CD4-positive, alpha-beta memory T cell (primary cell): ENCODE data around the gene ADCY4. TPM values are rescaled to one million over a fixed set of nuclear protein-coding genes. Genes with fewer than 3 reads are reported as not detected.

Experiments used
- CTCF ChIA-PET: fragments of 350-600 bp; sonication (Branson Sonifier 250); formaldehyde crosslinking; loops from one replicate; lab custom pipeline; 2021; ENCODE audit warnings: inconsistent platforms; ENCODE audit not compliant: partially characterized antibody; lab: Charles Lee
- POLR2A ChIA-PET: fragments of 350-600 bp; sonication (Branson Sonifier 250); formaldehyde crosslinking; loops from one replicate; lab custom pipeline; 2021; ENCODE audit not compliant: partially characterized antibody; lab: Charles Lee
- DNase-seq, 5 donors: peaks; one replicate each; pipeline versions ENCODE4 v3.0.0 to v3.0.0-alpha.2; 2020 to 2022; ENCODE audit warnings: mixed read lengths in 1 of 5
- H3K27ac ChIP-seq: one replicate; pipeline ENCODE4 v1.7.0; 2013; ENCODE audit warnings: low read depth, low read length
- H3K27me3 ChIP-seq: 2 replicates; pipeline ENCODE4 v1.7.0; 2013; ENCODE audit warnings: mild to moderate bottlenecking, low read length, moderate library complexity; ENCODE audit not compliant: insufficient read depth
- H3K36me3 ChIP-seq: 2 replicates; pipeline ENCODE4 v1.7.0; 2013; ENCODE audit warnings: mild to moderate bottlenecking, low read length, moderate library complexity; ENCODE audit not compliant: insufficient read depth
- H3K4me1 ChIP-seq: 2 replicates; pipeline ENCODE4 v1.7.0; 2013; ENCODE audit warnings: mild to moderate bottlenecking, low read length, moderate library complexity; ENCODE audit not compliant: insufficient read depth
- H3K4me3 ChIP-seq, 2 donors: one replicate each; pipeline ENCODE4 v1.7.0; 2013; ENCODE audit warnings: low read length in 2 of 2, mild to moderate bottlenecking in 1 of 2
- H3K9me3 ChIP-seq, 2 donors: one replicate each; pipeline ENCODE4 v1.7.0; 2013; ENCODE audit warnings: low read length in 2 of 2, control low read depth in 1 of 2; ENCODE audit not compliant: control insufficient read depth in 1 of 2
- H3K27ac Mint-ChIP-seq, 7 donors: one replicate each; pipeline ENCODE4 v1.8.0; 2020 to 2021; ENCODE audit warnings: mixed read lengths in 7 of 7, mild to moderate bottlenecking in 6 of 7, inconsistent platforms in 3 of 7, moderate library complexity in 3 of 7
- H3K27me3 Mint-ChIP-seq, 2 donors: one replicate each; pipeline ENCODE4 v1.8.0; 2020 to 2021; ENCODE audit warnings: mixed read lengths in 2 of 2
- H3K36me3 Mint-ChIP-seq, 2 donors: one replicate each; pipeline ENCODE4 v1.8.0; 2020 to 2021; ENCODE audit warnings: mixed read lengths in 2 of 2, inconsistent platforms in 1 of 2, mild to moderate bottlenecking in 1 of 2
- H3K4me1 Mint-ChIP-seq, 4 donors: one replicate each; pipeline ENCODE4 v1.8.0; 2020 to 2021; ENCODE audit warnings: mixed read lengths in 4 of 4, mild to moderate bottlenecking in 1 of 4
- H3K4me3 Mint-ChIP-seq, 8 donors: one replicate each; pipeline ENCODE4 v1.8.0; 2020 to 2021; ENCODE audit warnings: mixed read lengths in 8 of 8, mild to moderate bottlenecking in 7 of 8, moderate library complexity in 6 of 8, inconsistent platforms in 3 of 8
- H3K9me3 Mint-ChIP-seq, 8 donors: one replicate each; pipeline ENCODE4 v1.8.0; 2020 to 2021; ENCODE audit warnings: mixed read lengths in 8 of 8, mild to moderate bottlenecking in 5 of 8, inconsistent platforms in 3 of 8, moderate library complexity in 1 of 8
- intact Hi-C: fragments of 100-400 bp; cut with micrococcal nuclease; formaldehyde crosslinking; loops from one replicate; pipeline ENCODE4 v1.15.1; 2023
- polyA plus RNA-seq, 2 donors: library from polyadenylated mRNA; unstranded; fragments of 300-500 nt; fragmentation: Illumina TruSeq; gene quantifications; one replicate each; pipeline ENCODE4 v1.2.3, GENCODE V29; 2021
- total RNA-seq, 2 experiments: library from RNA; stranded (reverse); gene quantifications; one replicate each; pipeline ENCODE4 v1.2.3, GENCODE V29; 2021

ADCY4 gene
- total RNA-seq (1 to 10 TPM; 7.1 to 8.1 TPM), polyA plus RNA-seq (under 1 TPM; 0.48 to 0.62 TPM)

GRCh38 chr14:24334431-24335291 is at the start of gene ADCY4:
Gene ADCY4 (minus strand): TSS chr14:24335071. CDS start chr14:24334652, 419 bp downstream.
- H3K36me3 Mint-ChIP-seq = peaks cover 30 to 32% of the 10 kb centered on the region in 2 donors
- H3K4me1 ChIP-seq = peaks cover 66% of the 10 kb centered on the region
- H3K9me3 Mint-ChIP-seq = peaks cover 0 to 5% (median 0%) of the 10 kb centered on the region in 8 donors
- ChIA-PET POLR2A (interaction anchor here (1.0 to 12.5 kb wide), 7 partner anchors 22 to 121 kb away, joined by 4 to 361 read pairs (median 42); partner anchors contain the start of genes CBLN3, CHMP4A, CIDEB and KHNYN), CTCF (interaction anchor here (0.6 to 23.0 kb wide), 13 partner anchors 11 to 376 kb away, joined by 3 to 791 read pairs (median 11); partner anchors contain the start of genes CBLN3, CIDEB, KHNYN and LTB4R)
- peak in 3 of 5 donors; percentile 33 to 38 (median 33) for DNase-seq
- H3K27me3 Mint-ChIP-seq = peaks cover 6 to 13% of the 10 kb centered on the region in 2 donors
- peak within 1 kb of the TSS in 5 of 7 donors; percentile 24 to 86 (median 62) for H3K27ac Mint-ChIP-seq
- peaks cover 18% of the 10 kb centered on the region for H3K36me3 ChIP-seq
- intact Hi-C loops = no loop called here
- H3K27me3 ChIP-seq = peaks cover 11% of the 10 kb centered on the region
- H3K4me1 Mint-ChIP-seq = peaks cover 39 to 87% (median 60%) of the 10 kb centered on the region in 4 donors
- H3K4me3 ChIP-seq = peak within 1 kb of the TSS in 1 of 2 donors; percentile 41
- no peaks in the 10 kb centered on the region for H3K9me3 ChIP-seq
- H3K4me3 Mint-ChIP-seq = peak within 1 kb of the TSS; percentile 41 to 93 (median 64)
- no peak within 1 kb of the TSS for H3K27ac ChIP-seq

DNA sequence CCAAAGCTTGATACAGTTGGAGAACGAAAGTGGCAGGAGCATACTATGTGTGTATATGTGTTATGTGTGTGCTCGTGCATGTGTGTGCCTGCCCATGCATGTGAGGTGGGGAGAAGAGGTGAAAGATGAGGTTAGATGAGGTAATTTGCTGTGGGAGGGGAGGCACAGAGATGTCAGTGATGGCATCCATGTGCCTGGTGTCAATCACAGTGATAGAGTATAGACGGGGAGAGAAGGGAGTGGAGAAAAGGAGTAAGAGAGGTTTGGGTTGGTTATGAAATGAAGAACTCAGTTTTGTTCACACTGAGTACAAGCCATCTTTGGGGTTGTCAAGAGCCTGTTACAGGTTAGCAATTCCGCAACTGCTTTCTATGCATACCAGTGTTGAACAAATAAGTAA is 49.3 kb upstream of the ADCY4 start:
- Mint-ChIP-seq H3K4me1 (no peaks in the 10 kb centered on the region), H3K36me3 (no peaks in the 10 kb centered on the region), H3K4me3 (peak overlapping the region in 1 of 8 donors; percentile 11), H3K27me3 (peaks cover 12 to 19% of the 10 kb centered on the region in 2 donors), H3K9me3 (no peaks in the 10 kb centered on the region), H3K27ac (peak overlapping the region in 1 of 7 donors; percentile 5)
- no peaks in the 10 kb centered on the region for H3K4me1 ChIP-seq
- intact Hi-C loops = no loop called here
- H3K27me3 ChIP-seq = no peaks in the 10 kb centered on the region
- H3K36me3 ChIP-seq = no peaks in the 10 kb centered on the region
- H3K4me3 ChIP-seq = no peak overlapping the region
- CTCF ChIA-PET = no interaction called here
- POLR2A ChIA-PET = interaction anchor here (0.6 kb wide), 1 partner anchor 9 kb away, joined by 3 read pairs; no protein-coding TSS in a partner anchor
- DNase-seq = no peak
- H3K27ac ChIP-seq = no peak overlapping the region
- no peaks in the 10 kb centered on the region for H3K9me3 ChIP-seq

GRCh38 chr14:24382064-24382371 is 47.1 kb upstream of the ADCY4 start:
- H3K27ac ChIP-seq = no peak overlapping the region
- no peaks in the 10 kb centered on the region for H3K9me3 ChIP-seq
- intact Hi-C loops = no loop called here
- H3K27me3 Mint-ChIP-seq = peaks cover 8 to 11% of the 10 kb centered on the region in 2 donors
- H3K36me3 Mint-ChIP-seq = no peaks in the 10 kb centered on the region
- H3K27ac Mint-ChIP-seq = no peak overlapping the region
- no peak overlapping the region for H3K4me3 Mint-ChIP-seq
- no peak overlapping the region for H3K4me3 ChIP-seq
- DNase-seq = no peak
- H3K36me3 ChIP-seq = no peaks in the 10 kb centered on the region
- H3K27me3 ChIP-seq = no peaks in the 10 kb centered on the region
- H3K9me3 Mint-ChIP-seq = no peaks in the 10 kb centered on the region
- H3K4me1 ChIP-seq = no peaks in the 10 kb centered on the region
- H3K4me1 Mint-ChIP-seq = no peaks in the 10 kb centered on the region
- ChIA-PET CTCF (interaction anchor here (0.7 kb wide), 1 partner anchor 29 kb away, joined by 3 read pairs; no protein-coding TSS in a partner anchor), POLR2A (no interaction called here)

GRCh38 chr14:24381363-24382063 is 46.6 kb upstream of the ADCY4 start:
- no peaks in the 10 kb centered on the region for H3K36me3 Mint-ChIP-seq
- H3K4me3 Mint-ChIP-seq = peak overlapping the region in 1 of 8 donors; percentile 22
- H3K9me3 Mint-ChIP-seq = no peaks in the 10 kb centered on the region
- peaks cover 5 to 6% of the 10 kb centered on the region in 2 donors for H3K27me3 Mint-ChIP-seq
- no peaks in the 10 kb centered on the region for H3K4me1 ChIP-seq
- no peaks in the 10 kb centered on the region for H3K4me1 Mint-ChIP-seq
- no peak for DNase-seq
- H3K27ac ChIP-seq = no peak overlapping the region
- no peaks in the 10 kb centered on the region for H3K27me3 ChIP-seq
- intact Hi-C loops = no loop called here
- no peak overlapping the region for H3K4me3 ChIP-seq
- ChIA-PET CTCF (no interaction called here), POLR2A (interaction anchor here (0.9 kb wide), 1 partner anchor 22 kb away, joined by 3 read pairs; no protein-coding TSS in a partner anchor)
- H3K27ac Mint-ChIP-seq = no peak overlapping the region
- H3K9me3 ChIP-seq = no peaks in the 10 kb centered on the region
- H3K36me3 ChIP-seq = no peaks in the 10 kb centered on the region

DNA sequence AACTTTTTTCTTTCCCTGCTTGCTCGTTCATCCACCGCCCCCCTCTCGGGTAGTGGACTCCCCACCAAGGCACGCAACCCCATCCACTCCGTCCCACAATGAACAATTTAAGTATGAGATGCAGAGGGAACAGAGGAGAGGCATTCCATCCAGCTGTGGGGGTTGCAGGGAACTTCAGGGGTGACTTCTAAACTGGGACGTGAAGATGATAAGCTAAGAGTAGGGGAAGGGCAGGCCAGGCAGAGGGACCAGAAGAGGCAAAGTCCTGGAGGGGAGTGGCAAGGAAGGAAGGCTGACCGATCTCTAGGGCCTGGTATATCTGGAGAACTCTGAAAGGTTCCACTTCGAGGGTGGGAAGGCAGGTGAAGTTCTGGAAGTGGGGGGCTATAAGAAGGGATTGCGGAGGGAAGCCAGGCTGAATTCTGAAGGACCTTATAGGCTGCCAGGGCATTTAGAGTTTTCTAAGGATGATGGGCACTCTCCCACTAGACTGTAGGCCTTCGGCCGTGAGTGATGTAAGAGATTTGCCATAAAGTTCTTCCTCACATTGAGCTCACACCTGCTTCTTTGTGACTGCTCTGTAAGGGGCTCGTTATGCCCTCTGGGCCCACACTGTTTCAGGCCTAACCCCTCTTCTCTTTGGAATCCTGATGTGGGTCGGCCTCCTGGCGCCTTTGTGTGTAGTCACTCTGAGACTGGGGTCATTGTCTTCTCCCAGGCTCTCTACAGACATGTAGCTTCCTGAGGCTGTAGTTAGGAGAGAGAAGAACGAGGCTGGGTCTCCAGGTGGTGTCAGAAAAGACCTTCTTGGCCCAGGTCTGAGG is 45.2 kb upstream of the ADCY4 start:
- no peaks in the 10 kb centered on the region for H3K4me1 Mint-ChIP-seq
- H3K9me3 Mint-ChIP-seq = no peaks in the 10 kb centered on the region
- H3K9me3 ChIP-seq = no peaks in the 10 kb centered on the region
- CTCF ChIA-PET = no interaction called here
- H3K4me3 ChIP-seq = no peak overlapping the region
- intact Hi-C loops = no loop called here
- no peaks in the 10 kb centered on the region for H3K36me3 ChIP-seq
- H3K27ac Mint-ChIP-seq = peak overlapping the region in 1 of 7 donors; percentile 19
- no peaks in the 10 kb centered on the region for H3K27me3 ChIP-seq
- no peaks in the 10 kb centered on the region for H3K36me3 Mint-ChIP-seq
- peaks cover 2 to 8% of the 10 kb centered on the region in 2 donors for H3K27me3 Mint-ChIP-seq
- no peaks in the 10 kb centered on the region for H3K4me1 ChIP-seq
- no peak overlapping the region for H3K27ac ChIP-seq
- H3K4me3 Mint-ChIP-seq = no peak overlapping the region
- DNase-seq = no peak
- POLR2A ChIA-PET = interaction anchor here (0.9 kb wide), 1 partner anchor 24 kb away, joined by 3 read pairs; no protein-coding TSS in a partner anchor

GRCh38 chr14:24378981-24379906 is 44.4 kb upstream of the ADCY4 start:
- H3K4me3 Mint-ChIP-seq = no peak overlapping the region
- ChIA-PET POLR2A (no interaction called here), CTCF (no interaction called here)
- H3K4me3 ChIP-seq = no peak overlapping the region
- intact Hi-C loops = no loop called here
- peaks cover 2 to 11% of the 10 kb centered on the region in 2 donors for H3K27me3 Mint-ChIP-seq
- no peaks in the 10 kb centered on the region for H3K9me3 ChIP-seq
- no peaks in the 10 kb centered on the region for H3K9me3 Mint-ChIP-seq
- H3K27me3 ChIP-seq = no peaks in the 10 kb centered on the region
- H3K4me1 ChIP-seq = no peaks in the 10 kb centered on the region
- no peaks in the 10 kb centered on the region for H3K4me1 Mint-ChIP-seq
- H3K36me3 Mint-ChIP-seq = no peaks in the 10 kb centered on the region
- H3K36me3 ChIP-seq = no peaks in the 10 kb centered on the region
- H3K27ac Mint-ChIP-seq = peak overlapping the region in 1 of 7 donors; percentile 52
- DNase-seq = no peak
- no peak overlapping the region for H3K27ac ChIP-seq
